GM12874 (cell line): ENCODE results near the gene IL17A.

Experiments
- TF ChIP-seq, protein P1 (sequence below): IDR thresholded peaks from 2 replicates; pipeline ENCODE4 v1.5.1; 2011; ENCODE audit warnings: low read depth, mild to moderate bottlenecking, control low read depth, low read length, moderate library complexity; ENCODE audit not compliant: insufficient read depth

IL17A gene

DNA sequence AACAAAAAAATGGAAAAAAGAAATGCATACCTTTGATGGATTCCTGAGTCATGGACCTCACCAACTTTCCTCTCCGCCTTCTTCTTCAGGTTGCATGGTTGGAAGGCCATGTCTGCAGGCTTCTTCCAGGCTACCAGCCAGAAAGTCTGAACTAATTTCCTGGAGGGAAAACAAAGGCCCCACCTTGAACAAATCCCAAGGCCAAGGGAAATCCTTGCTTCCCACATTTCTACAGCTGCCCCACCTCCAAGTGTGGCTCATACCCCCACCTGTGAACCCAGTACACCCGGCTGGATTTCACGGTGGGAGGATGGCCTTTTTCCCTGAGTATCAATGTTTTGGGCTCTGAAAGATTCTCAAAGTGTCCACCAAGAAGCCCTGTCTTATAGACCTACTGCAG, 22.4 kb downstream of the IL17A start:
- TF ChIP-seq, protein P1, sequence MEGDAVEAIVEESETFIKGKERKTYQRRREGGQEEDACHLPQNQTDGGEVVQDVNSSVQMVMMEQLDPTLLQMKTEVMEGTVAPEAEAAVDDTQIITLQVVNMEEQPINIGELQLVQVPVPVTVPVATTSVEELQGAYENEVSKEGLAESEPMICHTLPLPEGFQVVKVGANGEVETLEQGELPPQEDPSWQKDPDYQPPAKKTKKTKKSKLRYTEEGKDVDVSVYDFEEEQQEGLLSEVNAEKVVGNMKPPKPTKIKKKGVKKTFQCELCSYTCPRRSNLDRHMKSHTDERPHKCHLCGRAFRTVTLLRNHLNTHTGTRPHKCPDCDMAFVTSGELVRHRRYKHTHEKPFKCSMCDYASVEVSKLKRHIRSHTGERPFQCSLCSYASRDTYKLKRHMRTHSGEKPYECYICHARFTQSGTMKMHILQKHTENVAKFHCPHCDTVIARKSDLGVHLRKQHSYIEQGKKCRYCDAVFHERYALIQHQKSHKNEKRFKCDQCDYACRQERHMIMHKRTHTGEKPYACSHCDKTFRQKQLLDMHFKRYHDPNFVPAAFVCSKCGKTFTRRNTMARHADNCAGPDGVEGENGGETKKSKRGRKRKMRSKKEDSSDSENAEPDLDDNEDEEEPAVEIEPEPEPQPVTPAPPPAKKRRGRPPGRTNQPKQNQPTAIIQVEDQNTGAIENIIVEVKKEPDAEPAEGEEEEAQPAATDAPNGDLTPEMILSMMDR: no peak

DNA sequence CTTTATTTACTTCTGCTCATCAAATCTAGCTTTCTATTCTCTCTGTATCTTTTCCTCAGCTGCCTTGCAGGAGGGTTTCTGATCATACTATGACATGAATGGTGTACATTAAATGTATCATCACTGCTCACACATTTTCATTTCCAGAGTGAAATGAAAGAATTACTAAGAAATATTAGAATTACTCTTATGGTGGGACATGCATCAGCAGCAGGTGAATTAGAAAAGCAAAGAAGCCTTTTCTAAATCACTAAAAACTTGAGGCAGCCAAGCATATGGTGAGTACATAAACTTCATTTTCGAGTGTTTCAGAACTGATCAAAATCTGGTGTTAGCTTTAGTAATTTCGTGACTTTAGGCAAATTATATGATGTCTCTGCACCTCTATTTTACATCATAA, 23.6 kb downstream of the IL17A start:
- TF ChIP-seq, protein P1: no peak

DNA sequence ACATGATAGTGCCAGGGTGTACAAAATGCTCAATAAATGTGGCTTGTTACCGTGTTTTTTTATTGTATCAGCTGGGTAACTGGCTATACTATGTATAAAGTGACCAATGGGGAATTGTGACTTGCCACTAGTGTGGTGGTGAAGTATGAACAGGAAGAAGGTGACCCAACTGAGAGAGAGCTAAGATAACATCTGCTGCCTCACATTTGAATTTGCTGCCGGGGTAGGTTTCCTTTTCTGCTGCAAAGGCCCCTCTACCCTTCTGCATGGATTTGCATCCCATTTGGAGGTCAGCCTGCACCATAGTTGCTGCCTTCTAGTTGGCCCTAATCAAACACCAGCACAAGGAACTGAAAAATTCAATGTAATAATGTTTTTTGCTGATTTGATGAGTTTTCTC, 24.1 kb downstream of the IL17A start:
- TF ChIP-seq, protein P1: no peak

DNA sequence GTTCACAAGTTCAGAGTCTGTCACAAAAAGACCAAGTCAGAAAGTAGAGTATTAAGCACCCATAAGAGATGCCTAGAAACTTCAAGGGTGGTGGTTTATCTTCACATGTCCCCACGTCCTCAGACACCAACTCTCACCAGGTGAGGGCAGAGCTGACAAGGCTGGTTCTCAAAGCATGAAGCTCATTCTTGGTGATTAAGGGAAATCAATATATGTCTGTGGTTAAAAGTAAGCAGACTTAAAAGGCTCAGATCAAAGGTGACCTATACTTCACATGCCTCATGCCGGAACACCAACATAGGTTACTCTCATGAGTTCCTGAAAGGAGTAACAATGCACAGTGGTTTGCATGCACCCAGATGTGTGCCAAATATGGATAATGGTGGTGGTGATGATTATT, 27.0 kb downstream of the IL17A start:
- TF ChIP-seq, protein P1: no peak

DNA sequence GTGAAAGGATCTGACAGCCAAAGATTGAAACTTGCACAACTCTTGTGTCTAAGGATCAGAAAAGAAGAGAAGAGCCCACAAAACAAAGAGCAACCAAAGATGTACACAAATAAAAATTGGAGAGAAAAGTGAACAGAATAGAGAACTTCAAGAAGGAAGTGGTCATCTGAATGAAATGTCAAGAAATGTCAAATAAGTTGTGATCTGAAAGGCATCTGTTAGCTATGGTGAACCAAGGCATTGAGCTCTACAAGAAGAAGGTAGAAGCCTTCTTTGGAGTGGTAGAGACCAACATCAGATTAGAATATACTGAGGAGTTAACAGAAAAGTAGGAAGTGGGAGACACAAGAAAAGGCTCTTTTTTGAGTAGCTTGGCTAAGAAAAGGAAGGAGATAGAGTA, 29.6 kb downstream of the IL17A start:
- TF ChIP-seq, protein P1: no peak

DNA sequence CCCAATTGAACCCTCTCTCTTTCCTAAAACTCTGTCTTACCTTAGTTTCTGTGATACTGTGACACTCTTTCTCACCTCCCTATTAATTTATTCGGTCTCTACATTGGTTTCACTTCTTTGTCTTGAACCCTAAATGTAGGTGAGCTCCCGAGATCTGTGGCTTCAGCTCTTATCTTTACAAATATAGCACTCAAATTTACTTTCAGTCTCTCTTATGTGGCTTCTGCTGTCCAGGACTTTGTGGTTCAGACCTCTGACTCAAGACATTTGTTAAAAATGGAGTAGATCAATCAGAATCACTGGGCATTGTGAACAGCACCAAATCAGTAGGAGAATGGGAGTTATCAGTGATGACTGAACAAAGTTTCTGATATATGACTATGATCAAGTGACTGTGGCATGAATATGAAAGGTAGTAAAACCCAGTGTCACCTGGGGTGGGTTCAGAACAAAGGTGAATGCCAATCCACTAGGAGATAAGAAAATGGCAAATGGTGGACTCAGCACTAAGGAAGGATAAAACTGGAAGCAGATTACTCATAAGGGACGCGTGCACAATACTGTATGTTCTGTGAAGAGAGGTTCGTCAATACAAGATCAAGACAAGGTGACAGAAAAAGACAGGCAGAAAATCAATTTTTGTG, 30.9 kb downstream of the IL17A start:
- TF ChIP-seq, protein P1: no peak

DNA sequence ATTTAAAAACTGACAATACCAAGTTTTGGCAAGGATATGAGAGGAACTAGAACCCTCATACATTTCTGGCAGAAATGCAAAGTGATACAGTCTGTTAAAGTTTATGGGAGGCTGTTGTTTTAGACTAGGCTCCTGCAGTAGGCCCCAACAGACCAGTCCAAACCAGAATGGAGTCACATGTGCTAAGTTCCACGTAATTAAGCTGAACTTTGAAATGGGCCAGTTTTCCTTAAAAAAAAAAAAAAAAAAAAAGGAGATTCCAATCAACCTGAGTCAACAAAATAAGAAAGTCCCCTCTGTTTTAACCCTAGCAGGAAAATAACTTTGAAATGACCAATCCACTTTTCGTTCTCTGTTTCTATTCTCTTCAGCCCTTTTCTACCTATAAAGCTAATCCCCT, 31.6 kb downstream of the IL17A start:
- TF ChIP-seq, protein P1: no peak
